H9 (cell line): ENCODE data around the gene PLCB1. TPM values are rescaled to one million over a fixed set of nuclear protein-coding genes. Genes with fewer than 3 reads are reported as not detected.

ENCODE experiments used
- DNase-seq: peaks from one replicate; pipeline ENCODE4 v3.0.0-alpha.2; 2017
- H2AFZ ChIP-seq: one replicate; pipeline ENCODE4 v1.6.1; 2013; ENCODE audit warnings: mild to moderate bottlenecking, low read length, control low read depth, moderate library complexity
- H2AK5ac ChIP-seq: 2 replicates; pipeline ENCODE4 v1.6.1; 2013; ENCODE audit warnings: low read length, control low read depth, mixed read lengths; ENCODE audit not compliant: insufficient read length
- H2BK120ac ChIP-seq: one replicate; pipeline ENCODE4 v1.6.1; 2013; ENCODE audit warnings: low read depth, mild to moderate bottlenecking, low read length, control low read depth, inconsistent platforms; ENCODE audit not compliant: poor library complexity, severe bottlenecking
- H2BK12ac ChIP-seq: 2 replicates; pipeline ENCODE4 v1.6.1; 2013; ENCODE audit warnings: low read length, control low read depth, mixed read lengths, low read depth; ENCODE audit not compliant: insufficient read length
- H2BK15ac ChIP-seq: 2 replicates; pipeline ENCODE4 v1.6.1; 2013; ENCODE audit warnings: low read depth, low read length, control low read depth
- H2BK20ac ChIP-seq: one replicate; pipeline ENCODE4 v1.6.1; 2013; ENCODE audit warnings: low read depth, mild to moderate bottlenecking, low read length, control low read depth, inconsistent platforms; ENCODE audit not compliant: poor library complexity, severe bottlenecking
- H2BK5ac ChIP-seq: 2 replicates; pipeline ENCODE4 v1.6.1; 2013; ENCODE audit warnings: low read length, control low read depth, mixed read lengths; ENCODE audit not compliant: insufficient read length
- H3K14ac ChIP-seq: 2 replicates; pipeline ENCODE4 v1.6.1; 2013; ENCODE audit warnings: low read length, control low read depth; ENCODE audit not compliant: insufficient read depth
- H3K18ac ChIP-seq: 2 replicates; pipeline ENCODE4 v1.6.1; 2013; ENCODE audit warnings: low read depth, mild to moderate bottlenecking, mixed read lengths, low read length, control low read depth; ENCODE audit not compliant: insufficient read length
- H3K23ac ChIP-seq: 2 replicates; pipeline ENCODE4 v1.6.1; 2013; ENCODE audit warnings: low read length, control low read depth, mixed read lengths, low read depth; ENCODE audit not compliant: insufficient read length
- H3K23me2 ChIP-seq: 2 replicates; pipeline ENCODE4 v1.6.1; 2013; ENCODE audit warnings: low read depth, mild to moderate bottlenecking, mixed read lengths, low read length, control low read depth; ENCODE audit not compliant: insufficient read length, poor library complexity, severe bottlenecking
- H3K27ac ChIP-seq: 2 replicates; pipeline ENCODE4 v1.5.1; 2013; ENCODE audit warnings: low read length, control low read depth, mixed read lengths, low read depth; ENCODE audit not compliant: insufficient read length
- H3K27me3 ChIP-seq: 2 replicates; pipeline ENCODE4 v1.6.1; 2013; ENCODE audit warnings: low read length, control low read depth, inconsistent platforms; ENCODE audit not compliant: insufficient read depth
- H3K4ac ChIP-seq: 2 replicates; pipeline ENCODE4 v1.6.1; 2013; ENCODE audit warnings: low read depth, mild to moderate bottlenecking, control low read depth, inconsistent platforms, low read length, moderate library complexity
- H3K4me1 ChIP-seq: 2 replicates; pipeline ENCODE4 v1.6.1; 2013; ENCODE audit warnings: low read length, control low read depth, inconsistent platforms; ENCODE audit not compliant: insufficient read depth
- H3K4me2 ChIP-seq: 2 replicates; pipeline ENCODE4 v1.6.1; 2013; ENCODE audit warnings: low read length, control low read depth, mixed read lengths; ENCODE audit not compliant: insufficient read length, insufficient read depth
- H3K56ac ChIP-seq: 2 replicates; pipeline ENCODE4 v1.6.1; 2013; ENCODE audit warnings: low read depth, mild to moderate bottlenecking, mixed read lengths, low read length, control low read depth; ENCODE audit not compliant: insufficient read length
- H3K79me1 ChIP-seq: 2 replicates; pipeline ENCODE4 v1.6.1; 2013; ENCODE audit warnings: low read depth, mild to moderate bottlenecking, moderate library complexity, low read length, control low read depth, inconsistent platforms; ENCODE audit not compliant: insufficient read depth, poor library complexity, severe bottlenecking
- H3K79me2 ChIP-seq: 2 replicates; pipeline ENCODE4 v1.6.1; 2013; ENCODE audit warnings: low read length, control low read depth, inconsistent platforms; ENCODE audit not compliant: insufficient read depth
- H3K9ac ChIP-seq: 2 replicates; pipeline ENCODE4 v1.6.1; 2013; ENCODE audit warnings: low read length, control low read depth, mixed read lengths; ENCODE audit not compliant: insufficient read length; ENCODE audit errors: extremely low read depth
- H3K9me3 ChIP-seq: one replicate; pipeline ENCODE4 v1.6.1; 2013; ENCODE audit warnings: low read depth, low read length, inconsistent platforms; ENCODE audit not compliant: control insufficient read depth
- H3T11ph ChIP-seq: one replicate; pipeline ENCODE4 v1.6.1; 2013; ENCODE audit warnings: mild to moderate bottlenecking, low read length, control low read depth, inconsistent platforms
- H4K20me1 ChIP-seq: one replicate; pipeline ENCODE4 v1.6.1; 2013; ENCODE audit not compliant: control insufficient read depth, insufficient read length, insufficient read depth
- H4K5ac ChIP-seq: 2 replicates; pipeline ENCODE4 v1.6.1; 2013; ENCODE audit warnings: low read depth, mild to moderate bottlenecking, mixed read lengths, low read length, control low read depth; ENCODE audit not compliant: insufficient read length
- H4K8ac ChIP-seq: replicated peaks from 2 replicates; pipeline ENCODE4 v1.6.1; 2013; ENCODE audit warnings: low read length, control low read depth, mixed read lengths, low read depth; ENCODE audit not compliant: insufficient read length
- H4K91ac ChIP-seq: 2 replicates; pipeline ENCODE4 v1.6.1; 2013; ENCODE audit warnings: low read depth, mild to moderate bottlenecking, moderate library complexity, mixed read lengths, low read length, control low read depth; ENCODE audit not compliant: insufficient read length
- H3K27ac Mint-ChIP-seq, 3 experiments: 2 replicates in 2 of 3; 3 replicates in 1 of 3; pipeline ENCODE4 v1.8.0; 2020 to 2021; ENCODE audit warnings: mixed read lengths in 3 of 3, mild to moderate bottlenecking in 1 of 3, moderate library complexity in 1 of 3
- H3K27me3 Mint-ChIP-seq: 2 replicates; pipeline ENCODE4 v1.8.0; 2021; ENCODE audit warnings: low read depth, mild to moderate bottlenecking, moderate library complexity, mixed read lengths
- H3K36me3 Mint-ChIP-seq, 3 experiments: 2 replicates in 2 of 3; 3 replicates in 1 of 3; pipeline ENCODE4 v1.8.0; 2020 to 2021; ENCODE audit warnings: low read depth in 3 of 3, mixed read lengths in 3 of 3; ENCODE audit not compliant: insufficient read depth in 1 of 3
- H3K4me1 Mint-ChIP-seq, 2 experiments: 2 replicates each; pipeline ENCODE4 v1.8.0; 2020; ENCODE audit warnings: mixed read lengths in 2 of 2
- H3K4me3 Mint-ChIP-seq, 2 experiments: 2 replicates in 1 of 2; 3 replicates in 1 of 2; pipeline ENCODE4 v1.8.0; 2020 to 2021; ENCODE audit warnings: mild to moderate bottlenecking in 2 of 2, mixed read lengths in 2 of 2, moderate library complexity in 1 of 2
- H3K9me3 Mint-ChIP-seq, 2 experiments: 2 replicates in 1 of 2; 3 replicates in 1 of 2; pipeline ENCODE4 v1.8.0; 2020; ENCODE audit warnings: mild to moderate bottlenecking in 2 of 2, mixed read lengths in 2 of 2, moderate library complexity in 1 of 2
- CTCF ChIP-seq: fragments of 200-600 bp; sonication (generic); conservative IDR thresholded peaks from 3 replicates; pipeline ENCODE4 v1.8.0; 2021; ENCODE audit warnings: antibody characterized with exemption, mild to moderate bottlenecking
- total RNA-seq: library from RNA; stranded (reverse); gene quantifications from 2 replicates; pipeline ENCODE4 v1.2.1, GENCODE V29; 2021

The PLCB1 gene
- total RNA-seq, 1 experiment from 2014 or later: 11.5 TPM

- no peak overlapping the region for H2BK20ac ChIP-seq
- Mint-ChIP-seq H3K4me3 (no peak overlapping the region), H3K36me3 (peaks cover 2 to 8% (median 6%) of the 10 kb centered on the region in 3 experiments; a peak in 6 of 7 replicates), H3K27ac (no peak overlapping the region), H3K27me3 (no peaks in the 10 kb centered on the region), H3K4me1 (peaks cover 0 to 3% of the 10 kb centered on the region in 2 experiments; a peak in 1 of 4 replicates), H3K9me3 (peaks cover 6% of the 10 kb centered on the region in 2 experiments; a peak in 3 of 5 replicates)
- H3K23me2 ChIP-seq: no peaks in the 10 kb centered on the region
- H2BK120ac ChIP-seq: no peak overlapping the region
- H3T11ph ChIP-seq: no peak overlapping the region
- H2BK5ac ChIP-seq: no peak overlapping the region
- no peak overlapping the region for H2AK5ac ChIP-seq
- no peak overlapping the region for H2BK15ac ChIP-seq
- H4K5ac ChIP-seq: no peak overlapping the region
- no peaks in the 10 kb centered on the region for H3K27me3 ChIP-seq
- TF ChIP-seq CTCF: no peak
- no peak overlapping the region for H3K4ac ChIP-seq
- no peak overlapping the region for H2BK12ac ChIP-seq
- no peak overlapping the region for H3K9ac ChIP-seq
- H4K20me1 ChIP-seq: no peaks in the 10 kb centered on the region
- H3K79me1 ChIP-seq: no peaks in the 10 kb centered on the region
- H3K23ac ChIP-seq: no peak overlapping the region
- H4K8ac ChIP-seq: no peak overlapping the region
- H2AFZ ChIP-seq: no peak overlapping the region
- no peaks in the 10 kb centered on the region for H3K79me2 ChIP-seq
- no peak overlapping the region for H3K14ac ChIP-seq
- H3K56ac ChIP-seq: no peak overlapping the region
- H3K4me1 ChIP-seq: peaks cover 2% of the 10 kb centered on the region; the same call in 1 of the 2 replicates
- DNase-seq: no peak
- H3K4me2 ChIP-seq: no peak overlapping the region
- no peak overlapping the region for H3K18ac ChIP-seq
- H3K9me3 ChIP-seq: peaks cover 5% of the 10 kb centered on the region
- no peak overlapping the region for H4K91ac ChIP-seq
- H3K27ac ChIP-seq: no peak overlapping the region
Observed at GRCh38 chr20:8855315-8855714, 723.2 kb downstream of the PLCB1 start.
